A549 treated with GW870086 at 1 μM for 4 hours (cell line): ENCODE data around the gene PLK5. TPM values are rescaled to one million over a fixed set of nuclear protein-coding genes. Genes with fewer than 3 reads are reported as not detected.

Source experiments
- total RNA-seq: library from RNA; stranded (reverse); fragments of 200-300 nt; extraction: Qiagen RNA extraction; gene quantifications from 5 replicates; pipeline ENCODE4 v1.2.3, GENCODE V29; 2022; ENCODE audit warnings: low read depth

PLK5 gene
- total RNA-seq, result not detected in 5 replicates

GRCh38 chr19:1523412-1524286 lies at the start of gene PLK5:
TSS of gene PLK5 (plus strand) at chr19:1524077. CDS start at chr19:1526997, 2,920 bp downstream.

GRCh38 chr19:1478934-1479707 lies 44.8 kb upstream of the PLK5 start, which contains the start of gene C19orf25:
TSS of gene C19orf25 (minus strand) at chr19:1479215. CDS start at chr19:1478903, 312 bp downstream.

GRCh38 chr19:1490311-1491113 lies 33.4 kb upstream of the PLK5 start, which contains the start of gene PCSK4:
TSS of gene PCSK4 (minus strand) at chr19:1490350. CDS start at chr19:1490346, 4 bp downstream.

GRCh38 chr19:1491114-1491848 lies 32.6 kb upstream of the PLK5 start, which contains the start of gene REEP6:
TSS of gene REEP6 (plus strand) at chr19:1491181. CDS start at chr19:1491270, 89 bp downstream.

GRCh38 chr19:1512671-1513498 lies 11.0 kb upstream of the PLK5 start, which contains the start of gene ADAMTSL5:
TSS of gene ADAMTSL5 (minus strand) at chr19:1513019. CDS start at chr19:1510943, 2,076 bp downstream.

GRCh38 chr19:1568320-1569019 lies 44.6 kb downstream of the PLK5 start, which contains the start of gene MEX3D:
TSS of gene MEX3D (minus strand) at chr19:1568325. CDS start at chr19:1568058, 267 bp downstream.

Other genes starting within 250 kb of the PLK5 start
- gene FAM174C, start 248.5 kb upstream of the PLK5 start, total RNA-seq, result 50.5 to 98.6 TPM (median 76.3 TPM) in 5 replicates
- gene EFNA2, start 238.2 kb upstream of the PLK5 start, total RNA-seq, result 1.0 to 2.1 TPM (median 1.8 TPM) in 5 replicates
- 66.2 to 78.7 TPM (median 77.7 TPM) in 5 replicates for gene NDUFS7, start 140.2 kb upstream of the PLK5 start, total RNA-seq
- gene GAMT, start 122.5 kb upstream of the PLK5 start, total RNA-seq, result 30.9 to 45.1 TPM (median 41.7 TPM) in 5 replicates
- gene DAZAP1, start 116.5 kb upstream of the PLK5 start, total RNA-seq, result 77.1 to 108 TPM (median 103 TPM) in 5 replicates
- gene RPS15, start 85.7 kb upstream of the PLK5 start, total RNA-seq, result 1,763 to 2,099 TPM (median 1,850 TPM) in 5 replicates
- 1.1 to 2.3 TPM (median 2.0 TPM) in 5 replicates for gene APC2, start 74.0 kb upstream of the PLK5 start, total RNA-seq
- 10.7 to 19.4 TPM (median 16.7 TPM) in 5 replicates for gene C19orf25, start 44.9 kb upstream of the PLK5 start, total RNA-seq
- 0.42 to 1.9 TPM (median 1.0 TPM) in 5 replicates for gene PCSK4, start 33.7 kb upstream of the PLK5 start, total RNA-seq
- gene REEP6, start 32.9 kb upstream of the PLK5 start, total RNA-seq, result 4.3 to 6.8 TPM (median 4.4 TPM) in 5 replicates
- 2.9 to 4.5 TPM (median 3.4 TPM) in 5 replicates for gene ADAMTSL5, start 11.1 kb upstream of the PLK5 start, total RNA-seq
- 6.5 to 10.3 TPM (median 10.0 TPM) in 5 replicates for gene MEX3D, start 44.2 kb downstream of the PLK5 start, total RNA-seq
- gene MBD3, start 68.8 kb downstream of the PLK5 start, total RNA-seq, result 31.2 to 53.0 TPM (median 45.3 TPM) in 5 replicates
- 105 to 212 TPM (median 178 TPM) in 5 replicates for gene UQCR11, start 81.4 kb downstream of the PLK5 start, total RNA-seq
- 49.4 to 71.5 TPM (median 58.6 TPM) in 5 replicates for gene TCF3, start 128.5 kb downstream of the PLK5 start, total RNA-seq
- not detected in 5 replicates for gene ONECUT3, start 229.4 kb downstream of the PLK5 start, total RNA-seq